Smooth muscle cell (in vitro differentiated cells): ENCODE data around the gene GSC2. TPM values are rescaled to one million over a fixed set of nuclear protein-coding genes. Genes with fewer than 3 reads are reported as not detected.

ENCODE experiments used
- DNase-seq: peaks from one replicate; lab custom pipeline; 2025; ENCODE audit not compliant: unreplicated experiment; lab: John Stamatoyannopoulos, UW
- H2AFZ ChIP-seq: fragments of 200-600 bp; sonication (generic); 2 replicates; pipeline ENCODE4 v1.6.0; 2016; ENCODE audit warnings: antibody characterized with exemption, low read depth, mild to moderate bottlenecking
- H3F3A ChIP-seq: fragments of 200-600 bp; sonication (generic); 2 replicates; pipeline ENCODE4 v1.6.0; 2017; ENCODE audit warnings: antibody characterized with exemption, low read depth
- H3K27ac ChIP-seq: fragments of 200-600 bp; sonication (generic); 2 replicates; pipeline ENCODE4 v1.5.1; 2016; ENCODE audit warnings: low read depth, mild to moderate bottlenecking
- H3K27me3 ChIP-seq: fragments of 200-600 bp; sonication (generic); 2 replicates; pipeline ENCODE4 v1.6.1; 2016; ENCODE audit warnings: low read depth, mild to moderate bottlenecking
- H3K36me3 ChIP-seq: fragments of 200-600 bp; sonication (generic); 2 replicates; pipeline ENCODE4 v1.5.1; 2016; ENCODE audit warnings: low read depth
- H3K4me1 ChIP-seq: fragments of 200-600 bp; sonication (generic); 2 replicates; pipeline ENCODE4 v1.5.1; 2016; ENCODE audit warnings: low read depth
- H3K4me2 ChIP-seq: fragments of 200-600 bp; sonication (generic); 2 replicates; pipeline ENCODE4 v1.6.0; 2016; ENCODE audit warnings: mild to moderate bottlenecking
- H3K4me3 ChIP-seq: fragments of 200-600 bp; sonication (generic); 2 replicates; pipeline ENCODE4 v1.5.1; 2016; ENCODE audit warnings: mild to moderate bottlenecking
- H3K79me2 ChIP-seq: fragments of 200-600 bp; sonication (generic); 2 replicates; pipeline ENCODE4 v1.6.0; 2016; ENCODE audit warnings: low read depth, mild to moderate bottlenecking
- H3K9ac ChIP-seq: fragments of 200-600 bp; sonication (generic); 2 replicates; pipeline ENCODE4 v1.6.0; 2016; ENCODE audit warnings: low read depth
- H3K9me3 ChIP-seq: fragments of 200-600 bp; sonication (generic); replicated peaks from 2 replicates; pipeline ENCODE4 v1.5.1; 2016; ENCODE audit warnings: low read depth
- H4K20me1 ChIP-seq: fragments of 200-600 bp; sonication (generic); 2 replicates; pipeline ENCODE4 v1.6.0; 2016; ENCODE audit warnings: low read depth
- CTCF ChIP-seq: fragments of 200-600 bp; sonication (generic); IDR thresholded peaks from 2 replicates; pipeline ENCODE4 v1.5.1; 2017; ENCODE audit warnings: borderline replicate concordance, mild to moderate bottlenecking, antibody characterized with exemption; ENCODE audit not compliant: insufficient read depth, poor library complexity, severe bottlenecking
- WGBS: methylation state at CpG from one replicate; pipeline ENCODE4 v1.1.7; 2016; ENCODE audit warnings: low lambda C conversion rate; 5-methylcytosine and 5-hydroxymethylcytosine counted together
- polyA plus RNA-seq: library from polyadenylated mRNA; unstranded; fragments of >200 nt; fragmentation: Nextera tagmentation; extraction: Ambion mirVana; gene quantifications from 2 replicates; pipeline ENCODE4 v1.2.1, GENCODE V29; 2016
- total RNA-seq: library from RNA; depleted of rRNA; stranded (reverse); fragments of >200 nt; gene quantifications from 2 replicates; pipeline ENCODE4 v1.2.3, GENCODE V29; 2014

Gene GSC2
- total and polyA plus RNA-seq, 2 experiments from 2014 or later, result not detected

GRCh38 chr22:19178657-19179496 is 28.8 kb upstream of the GSC2 start, which contains the start of gene SLC25A1:
Gene SLC25A1 (minus strand): TSS chr22:19178736. CDS start chr22:19178673, 63 bp downstream.
- Histone ChIP-seq H3K4me1 (peaks cover 5% of the 10 kb centered on the region), H4K20me1 (peaks cover 39% of the 10 kb centered on the region), H2AFZ (peak within 1 kb of the TSS; percentile 43), H3K36me3 (no peaks in the 10 kb centered on the region), H3K27ac (peak within 1 kb of the TSS; percentile 4), H3K4me3 (peak within 1 kb of the TSS; percentile 94), H3F3A (no peaks in the 10 kb centered on the region), H3K79me2 (peaks cover 22% of the 10 kb centered on the region), H3K9ac (peak within 1 kb of the TSS; percentile 66), H3K27me3 (no peaks in the 10 kb centered on the region), H3K4me2 (peak within 1 kb of the TSS; percentile 98), H3K9me3 (no peaks in the 10 kb centered on the region)
- WGBS, result 2% methylated on average over 21 of the region's 86 CpGs
- peak; percentile 63 for DNase-seq
- TF ChIP-seq CTCF, result no peak

- Histone ChIP-seq H3K27ac (no peak overlapping the region), H3K4me1 (peaks cover 5% of the 10 kb centered on the region), H3K27me3 (no peaks in the 10 kb centered on the region), H3K4me3 (peak overlapping the region; percentile 94), H3K9me3 (no peaks in the 10 kb centered on the region), H3F3A (no peaks in the 10 kb centered on the region), H3K4me2 (peak overlapping the region; percentile 98), H2AFZ (peak overlapping the region; percentile 43), H3K36me3 (no peaks in the 10 kb centered on the region), H3K9ac (peak overlapping the region; percentile 66), H4K20me1 (peaks cover 39% of the 10 kb centered on the region), H3K79me2 (peaks cover 27% of the 10 kb centered on the region)
- under 1% methylated on average over 23 of the region's 80 CpGs for WGBS
- TF ChIP-seq CTCF, result no peak
- DNase-seq, result peak; percentile 63
Observed at GRCh38 chr22:19178065-19178656, 28.1 kb upstream of the GSC2 start.

GRCh38 chr22:19177164-19178064 is 27.3 kb upstream of the GSC2 start:
- peak overlapping the region; percentile 43 for H2AFZ ChIP-seq
- 15% methylated on average over 53 of the region's 55 CpGs for WGBS

More at GRCh38 chr22:19177164-19178064, 27.3 kb upstream of the GSC2 start:
- no peaks in the 10 kb centered on the region for H3K27me3 ChIP-seq
- no peaks in the 10 kb centered on the region for H3K9me3 ChIP-seq
- H3K9ac ChIP-seq, result peak overlapping the region; percentile 66
- TF ChIP-seq CTCF, result no peak
- DNase-seq, result no peak
- no peaks in the 10 kb centered on the region for H3F3A ChIP-seq
- H3K4me1 ChIP-seq, result peaks cover 9% of the 10 kb centered on the region
- H3K36me3 ChIP-seq, result no peaks in the 10 kb centered on the region
- H4K20me1 ChIP-seq, result peaks cover 43% of the 10 kb centered on the region
- H3K79me2 ChIP-seq, result peaks cover 34% of the 10 kb centered on the region
- H3K4me2 ChIP-seq, result peak overlapping the region; percentile 98
- peak overlapping the region; percentile 4 for H3K27ac ChIP-seq
- H3K4me3 ChIP-seq, result peak overlapping the region; percentile 94
